Breast epithelium (tissue), 3 donors: Measurements from ENCODE around the gene SPTBN2.

Experiments used
- CTCF ChIP-seq, 3 donors: fragments of 450-650 bp; IDR thresholded peaks; one replicate each; pipeline ENCODE4 v1.5.1; 2016 to 2017; ENCODE audit warnings: antibody characterized with exemption in 3 of 3, mild to moderate bottlenecking in 3 of 3, moderate library complexity in 3 of 3
- POLR2A ChIP-seq: fragments of 450-650 bp; IDR thresholded peaks from one replicate; pipeline ENCODE4 v1.6.1; 2016; ENCODE audit warnings: antibody characterized with exemption, mild to moderate bottlenecking, moderate library complexity
- POLR2AphosphoS5 ChIP-seq, 3 donors: sonication (generic); formaldehyde crosslinking; IDR thresholded peaks; one replicate each; pipeline ENCODE4 v1.6.1; 2017; ENCODE audit warnings: antibody characterized with exemption in 3 of 3

- TF ChIP-seq POLR2AphosphoS5 (IDR thresholded peaks at IDR 0.05) = no peak
- TF ChIP-seq CTCF (IDR thresholded peaks at IDR 0.05) = no peak
- TF ChIP-seq POLR2A = no peak
These were observed 43.5 kb downstream of the SPTBN2 start for GRCh38 chr11:66685276-66686099.
